H1 (cell line): Measurements from ENCODE around the gene AFF2. TPM values are rescaled to one million over a fixed set of nuclear protein-coding genes. Genes with fewer than 3 reads are reported as not detected.

Source experiments
- CTCF ChIA-PET: fragments of 300-600 bp; sonication (Branson Sonifier 250); formaldehyde crosslinking; loops from one replicate; lab custom pipeline; 2021; ENCODE audit not compliant: partially characterized antibody; lab: Charles Lee
- POLR2A ChIA-PET: fragments of 300-600 bp; sonication (Branson Sonifier 250); formaldehyde crosslinking; loops from one replicate; lab custom pipeline; 2021; ENCODE audit warnings: inconsistent platforms; ENCODE audit not compliant: partially characterized antibody; lab: Charles Lee
- DNase-seq, 2 experiments: peaks; one replicate each; pipeline versions ENCODE4 v3.0.0 to v3.0.0-alpha.2; 2010 to 2022; ENCODE audit warnings: low spot score in 2 of 2, low read depth in 1 of 2, mixed read lengths in 1 of 2
- FAIRE-seq: peaks from 2 replicates; lab custom pipeline; 2011; peaks lifted over from hg19 to GRCh38; lab: Jason Lieb, UNC
- H2AFZ ChIP-seq: 2 replicates; pipeline ENCODE4 v1.8.1; 2012; ENCODE audit warnings: low read length, inconsistent platforms
- H2AK5ac ChIP-seq: 2 replicates; pipeline ENCODE4 v1.6.1; 2013; ENCODE audit warnings: low read depth, low read length
- H2BK120ac ChIP-seq: replicated peaks from 2 replicates; pipeline ENCODE3; 2013; ENCODE audit warnings: low read depth, low read length, inconsistent platforms
- H2BK12ac ChIP-seq: 2 replicates; pipeline ENCODE4 v1.6.1; 2013; ENCODE audit warnings: low read depth, low read length
- H2BK15ac ChIP-seq: 2 replicates; pipeline ENCODE4 v1.6.1; 2013; ENCODE audit warnings: low read length
- H2BK20ac ChIP-seq: 2 replicates; pipeline ENCODE4 v1.6.1; 2013; ENCODE audit warnings: low read length
- H2BK5ac ChIP-seq: 2 replicates; pipeline ENCODE4 v1.6.1; 2013; ENCODE audit warnings: low read depth, low read length
- H3K14ac ChIP-seq: 2 replicates; pipeline ENCODE4 v1.6.1; 2013; ENCODE audit warnings: inconsistent platforms; ENCODE audit not compliant: insufficient read length
- H3K18ac ChIP-seq: 2 replicates; pipeline ENCODE4 v1.6.1; 2013; ENCODE audit warnings: low read length; ENCODE audit errors: extremely low read depth
- H3K23ac ChIP-seq: 2 replicates; pipeline ENCODE4 v1.6.1; 2013; ENCODE audit warnings: inconsistent platforms; ENCODE audit not compliant: insufficient read length
- H3K23me2 ChIP-seq: 2 replicates; pipeline ENCODE4 v1.6.1; 2013; ENCODE audit warnings: low read depth, low read length
- H3K27ac ChIP-seq: 2 replicates; pipeline ENCODE4 v1.6.1; 2011; ENCODE audit warnings: low read depth, low read length, inconsistent platforms
- H3K27me3 ChIP-seq, 4 experiments: replicated peaks in 1 of 4; 1 replicate in 1 of 4; 2 replicates in 3 of 4; pipeline versions ENCODE4 v1.6.1 to v1.8.1; 2011 to 2013; ENCODE audit warnings: low read length in 3 of 4, mild to moderate bottlenecking in 3 of 4, inconsistent platforms in 2 of 4, mixed read lengths in 2 of 4, moderate library complexity in 1 of 4; ENCODE audit not compliant: control insufficient read depth in 3 of 4, insufficient read depth in 3 of 4; ENCODE audit errors: extremely low read depth in 1 of 4
- H3K36me3 ChIP-seq, 4 experiments: 2 replicates each; pipeline versions ENCODE4 v1.6.1 to v1.8.1; 2011 to 2013; ENCODE audit warnings: mild to moderate bottlenecking in 4 of 4, low read length in 3 of 4, moderate library complexity in 2 of 4, control low read depth in 1 of 4, inconsistent platforms in 1 of 4; ENCODE audit not compliant: insufficient read depth in 4 of 4, control insufficient read depth in 2 of 4
- H3K4ac ChIP-seq: replicated peaks from 2 replicates; pipeline ENCODE3; 2013; ENCODE audit warnings: low read length, low read depth, mixed read lengths, inconsistent platforms; ENCODE audit not compliant: insufficient read length
- H3K4me1 ChIP-seq, 4 experiments: replicated peaks in 1 of 4; 1 replicate in 1 of 4; 2 replicates in 3 of 4; pipeline versions ENCODE4 v1.6.1 to v1.8.1; 2011 to 2013; ENCODE audit warnings: low read length in 3 of 4, inconsistent platforms in 2 of 4, mixed read lengths in 1 of 4; ENCODE audit not compliant: insufficient read depth in 4 of 4, control insufficient read depth in 3 of 4
- H3K4me2 ChIP-seq, 2 experiments: 2 replicates each; pipeline versions ENCODE4 v1.6.1 to v1.8.1; 2011 to 2013; ENCODE audit warnings: low read depth in 2 of 2, low read length in 2 of 2, control low read depth in 1 of 2, inconsistent platforms in 1 of 2, mild to moderate bottlenecking in 1 of 2; ENCODE audit not compliant: insufficient read depth in 1 of 2
- H3K4me3 ChIP-seq, 4 experiments: fragments of 200-600, 300-600 bp in 1 of 4; sonication (generic), shearing (Covaris generic), sonication (Bioruptor Twin) in 1 of 4; 2 replicates each; pipeline versions ENCODE4 v1.5.1 to v1.8.1; 2011 to 2016; ENCODE audit warnings: low read length in 4 of 4, low read depth in 3 of 4, control low read depth in 2 of 4, inconsistent platforms in 2 of 4, mild to moderate bottlenecking in 2 of 4, mixed read lengths in 1 of 4, moderate library complexity in 1 of 4; ENCODE audit not compliant: insufficient read depth in 2 of 4; ENCODE audit errors: extremely low read depth in 1 of 4
- H3K56ac ChIP-seq: replicated peaks from 2 replicates; pipeline ENCODE3; 2013; ENCODE audit warnings: low read depth, mild to moderate bottlenecking, mixed read lengths, low read length, inconsistent platforms; ENCODE audit not compliant: insufficient read length
- H3K79me1 ChIP-seq: 2 replicates; pipeline ENCODE4 v1.6.1; 2013; ENCODE audit warnings: low read depth, low read length, control low read depth
- H3K79me2 ChIP-seq, 2 experiments: 2 replicates each; pipeline versions ENCODE4 v1.6.1 to v1.8.1; 2012 to 2013; ENCODE audit warnings: low read length in 2 of 2, mild to moderate bottlenecking in 2 of 2, inconsistent platforms in 1 of 2; ENCODE audit not compliant: insufficient read depth in 2 of 2, control insufficient read depth in 1 of 2
- H3K9ac ChIP-seq, 4 experiments: replicated peaks in 1 of 4; 1 replicate in 1 of 4; 2 replicates in 3 of 4; pipeline versions ENCODE4 v1.6.1 to v1.8.1; 2011 to 2013; ENCODE audit warnings: low read depth in 3 of 4, low read length in 3 of 4, control low read depth in 2 of 4, mild to moderate bottlenecking in 2 of 4, moderate library complexity in 2 of 4, inconsistent platforms in 1 of 4; ENCODE audit errors: extremely low read depth in 1 of 4
- H3K9me3 ChIP-seq, 2 experiments: 2 replicates each; pipeline versions ENCODE4 v1.6.1 to v1.8.1; 2012 to 2013; ENCODE audit warnings: mild to moderate bottlenecking in 2 of 2, moderate library complexity in 2 of 2, control low read depth in 1 of 2, inconsistent platforms in 1 of 2, low read depth in 1 of 2, low read length in 1 of 2, mixed read lengths in 1 of 2; ENCODE audit not compliant: insufficient read depth in 2 of 2
- H4K20me1 ChIP-seq, 2 experiments: replicated peaks in 1 of 2; 2 replicates each; pipeline versions ENCODE3 to v1.8.1; 2011 to 2013; ENCODE audit warnings: inconsistent platforms in 2 of 2, low read length in 2 of 2, mild to moderate bottlenecking in 1 of 2; ENCODE audit not compliant: insufficient read depth in 2 of 2, control insufficient read depth in 1 of 2
- H4K5ac ChIP-seq: 2 replicates; pipeline ENCODE4 v1.6.1; 2013; ENCODE audit warnings: low read length, low read depth, mixed read lengths, inconsistent platforms; ENCODE audit not compliant: insufficient read length
- H4K8ac ChIP-seq: 2 replicates; pipeline ENCODE4 v1.8.0; 2013; ENCODE audit warnings: mild to moderate bottlenecking, moderate library complexity, low read length, inconsistent platforms; ENCODE audit not compliant: insufficient read depth; ENCODE audit errors: extremely low read depth
- H4K91ac ChIP-seq: replicated peaks from 2 replicates; pipeline ENCODE3; 2013; ENCODE audit warnings: low read length, mixed read lengths, inconsistent platforms; ENCODE audit not compliant: insufficient read length
- RBBP5 ChIP-seq: IDR thresholded peaks from 2 replicates; pipeline ENCODE4 v1.7.1; 2012; ENCODE audit warnings: low read depth, mild to moderate bottlenecking, inconsistent platforms, low read length, moderate library complexity, borderline replicate concordance
- WGBS, 2 experiments: shearing (Covaris generic) in 1 of 2; methylation state at CpG; one replicate each; pipeline versions ENCODE4 v1.1.6 to v1.1.7; 2013 to 2015; ENCODE audit warnings: low lambda C conversion rate in 2 of 2, mixed read lengths in 2 of 2, inconsistent platforms in 1 of 2, low coverage in 1 of 2, missing lambda C conversion rate in 1 of 2; ENCODE audit not compliant: insufficient replicate concordance in 2 of 2, insufficient coverage in 1 of 2, insufficient read length in 1 of 2; ENCODE audit errors: extremely low coverage in 1 of 2, missing lambda C conversion rate in 1 of 2; 5-methylcytosine and 5-hydroxymethylcytosine counted together
- polyA plus RNA-seq, 7 experiments: library from polyadenylated mRNA; depleted of rRNA in 3 of 7; stranded (reverse) in 5 of 7; unstranded in 2 of 7; fragments of >200 nt in 5 of 7; fragments of 200-250 nt in 2 of 7; gene quantifications; 1 replicate in 5 of 7; 2 replicates in 1 of 7; 4 replicates in 1 of 7; pipeline versions ENCODE4 v1.2.1 to v1.2.3, GENCODE V29; 2011 to 2013; ENCODE audit warnings: missing spikeins in 2 of 7, mixed read lengths in 2 of 7
- total RNA-seq: library from RNA; stranded (reverse); fragmentation: NEBNext Ultra II Directional; extraction: Animal tissue kit (Norgen Biotek cat#: 25700); gene quantifications from 2 replicates; pipeline ENCODE4 v1.2.1, GENCODE V29; 2021

The AFF2 gene
- total and polyA plus RNA-seq, 2 of the 8 experiments (the other 6 are each of a cell fraction or from before 2014, with no cell fraction given) = 2.0 to 7.3 TPM

DNA sequence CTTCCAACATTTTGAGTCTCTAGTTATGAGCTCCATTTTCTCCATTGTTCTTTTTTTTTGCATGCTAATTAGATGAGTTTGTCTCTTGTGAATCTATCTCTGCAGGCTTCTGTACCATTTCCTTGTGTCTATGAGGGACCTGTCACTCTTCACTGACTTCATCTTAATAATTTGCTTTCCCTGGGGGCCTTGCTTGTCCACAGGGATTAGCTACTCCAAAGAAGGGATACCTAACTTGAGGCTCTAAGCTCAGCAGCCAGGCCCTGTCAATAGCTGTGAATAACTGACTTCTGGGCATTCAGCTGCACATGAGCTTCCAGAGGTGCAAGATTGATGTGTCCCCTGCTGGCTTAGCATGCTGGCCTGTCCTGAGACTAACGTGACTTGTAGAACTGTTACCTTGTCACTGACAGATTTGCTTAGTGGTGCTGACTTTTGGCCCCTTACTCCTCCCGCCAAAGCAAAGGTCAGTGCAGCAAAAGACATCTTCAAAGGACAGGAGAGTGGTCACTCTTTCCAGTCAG lies 124.6 kb downstream of the AFF2 start:
- ChIA-PET CTCF (interaction anchor here (0.8 kb wide), 2 partner anchors 24 to 202 kb away, joined by 3 to 4 read pairs; no protein-coding TSS in a partner anchor), POLR2A (no interaction called here)
- H3K9me3 ChIP-seq = no peaks in the 10 kb centered on the region
- TF ChIP-seq RBBP5 = no peak

More for the DNA sequence above, 124.6 kb downstream of the AFF2 start:
- 96% methylated on average over 2 of the region's 2 CpGs; no CpG with 5 or more reads in 1 of the 2 experiments for WGBS, 2 experiments
- Histone ChIP-seq H3K9ac (no peak overlapping the region), H3K4me1 (no peaks in the 10 kb centered on the region), H3K56ac (no peak overlapping the region), H3K36me3 (no peaks in the 10 kb centered on the region), H3K4ac (no peak overlapping the region), H4K5ac (no peak overlapping the region), H4K8ac (no peak overlapping the region), H3K27ac (no peak overlapping the region), H2AK5ac (no peak overlapping the region), H2BK5ac (no peak overlapping the region), H3K4me2 (no peak overlapping the region), H3K27me3 (no peaks in the 10 kb centered on the region), H2BK120ac (no peak overlapping the region), H3K18ac (no peak overlapping the region), H2AFZ (no peak overlapping the region), H3K4me3 (no peak overlapping the region), H2BK20ac (no peak overlapping the region), H4K20me1 (no peaks in the 10 kb centered on the region), H2BK12ac (no peak overlapping the region), H3K14ac (no peak overlapping the region), H3K23me2 (no peaks in the 10 kb centered on the region), H4K91ac (no peak overlapping the region), H3K23ac (no peak overlapping the region), H3K79me2 (no peaks in the 10 kb centered on the region), H2BK15ac (no peak overlapping the region), H3K79me1 (no peaks in the 10 kb centered on the region)
- DNase-seq = no peak
- no peak for FAIRE-seq
